ENCODE measurements around the gene CHRNA7. TPM values are rescaled to one million over a fixed set of nuclear protein-coding genes. Genes with fewer than 3 reads are reported as not detected.

CHRNA7 gene
- total and polyA plus RNA-seq, 8 donors, result 1.2 to 32.3 (median 24.6) TPM

Other genes with a start within 250 kb of the CHRNA7 start
- 1 to 10 TPM in 1 of 2 donors, under 1 TPM in 1; 0.99 to 2.7 TPM for gene OTUD7A, start 159.8 kb upstream of the CHRNA7 start, total RNA-seq
- gene OTUD7A, start 159.8 kb upstream of the CHRNA7 start, polyA plus RNA-seq (ENCODE audit: insufficient read length in 6 of 6), result under 1 TPM; 0.43 to 0.67 (median 0.52) TPM